Suprapubic skin (tissue), 3 donors: ENCODE data around the gene MAP2.

Source experiments
- CTCF ChIP-seq, 2 donors: fragments of 200-600 bp in 1 of 2; fragments of 450-650 bp in 1 of 2; sonication (generic) in 1 of 2; IDR thresholded peaks; one replicate each; pipeline ENCODE4 v1.5.1; 2016 to 2019; ENCODE audit warnings: antibody characterized with exemption in 2 of 2, mild to moderate bottlenecking in 1 of 2, moderate library complexity in 1 of 2
- EP300 ChIP-seq: sonication (generic); formaldehyde crosslinking; IDR thresholded peaks from one replicate; pipeline ENCODE4 v1.6.1; 2017; ENCODE audit warnings: antibody characterized with exemption
- POLR2A ChIP-seq, 2 donors: fragments of 450-650 bp; IDR thresholded peaks; one replicate each; pipeline ENCODE4 v1.6.1; 2017; ENCODE audit warnings: antibody characterized with exemption in 2 of 2, mild to moderate bottlenecking in 2 of 2, moderate library complexity in 2 of 2

GRCh38 chr2:209505410-209505809 lies 81.6 kb downstream of the MAP2 start:
- TF ChIP-seq CTCF (IDR thresholded peaks at IDR 0.05) (no peak), POLR2A (IDR thresholded peaks at IDR 0.05) (no peak), EP300 (no peak)
